Measurements from ENCODE around the gene SNPH.

GRCh38 chr20:1345030-1345755 is 79.1 kb downstream of the SNPH start:
- TF ChIP-seq CTCF (IDR thresholded peaks at IDR 0.05), result no peak
- TF ChIP-seq, protein P1, sequence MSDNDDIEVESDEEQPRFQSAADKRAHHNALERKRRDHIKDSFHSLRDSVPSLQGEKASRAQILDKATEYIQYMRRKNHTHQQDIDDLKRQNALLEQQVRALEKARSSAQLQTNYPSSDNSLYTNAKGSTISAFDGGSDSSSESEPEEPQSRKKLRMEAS (IDR thresholded peaks at IDR 0.05), result no peak
- TF ChIP-seq POLR2A (IDR thresholded peaks at IDR 0.05; ENCODE audit: low read length), result no peak
